Bronchial epithelial cell (primary cell): ENCODE measurements around the gene APMAP. TPM values are rescaled to one million over a fixed set of nuclear protein-coding genes. Genes with fewer than 3 reads are reported as not detected.
A peak's percentile ranks its signal among the peaks of the same experiment; 100 is the strongest.

ENCODE experiments used
- DNase-seq: peaks from one replicate; pipeline ENCODE4 v3.0.0-alpha.2; 2010; ENCODE audit warnings: low read depth
- FAIRE-seq: peaks from 2 replicates; lab custom pipeline; 2011; peaks lifted over from hg19 to GRCh38; lab: Jason Lieb, UNC
- H3K27me3 ChIP-seq: 2 replicates; pipeline ENCODE4 v1.5.1; 2011; ENCODE audit warnings: low read length; ENCODE audit not compliant: control insufficient read depth, insufficient read depth
- H3K36me3 ChIP-seq: 2 replicates; pipeline ENCODE4 v1.5.1; 2011; ENCODE audit warnings: low read length; ENCODE audit not compliant: control insufficient read depth, insufficient read depth
- H3K4me3 ChIP-seq: 2 replicates; pipeline ENCODE4 v1.5.1; 2011; ENCODE audit warnings: mild to moderate bottlenecking, low read depth, low read length, control low read depth
- total RNA-seq: library from RNA; depleted of rRNA; stranded (reverse); fragments of >200 nt; gene quantifications from 2 replicates; pipeline ENCODE4 v1.2.1, GENCODE V29; 2014
- TF ChIP-seq, protein P1 (sequence below): IDR thresholded peaks from 2 replicates; pipeline ENCODE4 v1.5.1; 2011; ENCODE audit warnings: mild to moderate bottlenecking, moderate library complexity, low read length, control low read depth, inconsistent platforms; ENCODE audit not compliant: insufficient read depth, severe bottlenecking

Gene APMAP
- total RNA-seq, 1 donor from 2014 or later = 207 TPM

DNA sequence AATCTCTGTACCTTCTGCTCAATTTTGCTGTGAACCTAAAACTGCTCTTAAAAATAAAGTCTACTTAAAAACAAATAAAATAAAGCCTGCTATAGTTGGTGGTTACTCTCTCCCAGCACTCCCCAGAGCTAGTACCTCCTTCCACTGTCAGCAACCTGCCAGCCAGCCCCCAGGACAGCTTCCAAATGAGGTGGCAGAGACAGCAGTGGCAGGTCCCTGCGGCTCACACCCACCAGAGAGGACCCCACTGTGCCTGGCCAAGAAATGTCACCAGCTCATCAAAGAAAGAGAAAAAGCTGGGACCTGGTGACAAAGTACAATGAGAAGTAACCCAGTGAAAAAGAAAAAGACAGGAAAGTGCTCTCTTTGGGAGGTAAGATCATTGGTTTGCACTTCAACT, 15.2 kb downstream of the APMAP start:
- peaks cover 19% of the 10 kb centered on the region for H3K36me3 ChIP-seq
- H3K27me3 ChIP-seq = no peaks in the 10 kb centered on the region
- DNase-seq (no peak), FAIRE-seq (no peak)
- no peak overlapping the region for H3K4me3 ChIP-seq
- TF ChIP-seq, protein P1, sequence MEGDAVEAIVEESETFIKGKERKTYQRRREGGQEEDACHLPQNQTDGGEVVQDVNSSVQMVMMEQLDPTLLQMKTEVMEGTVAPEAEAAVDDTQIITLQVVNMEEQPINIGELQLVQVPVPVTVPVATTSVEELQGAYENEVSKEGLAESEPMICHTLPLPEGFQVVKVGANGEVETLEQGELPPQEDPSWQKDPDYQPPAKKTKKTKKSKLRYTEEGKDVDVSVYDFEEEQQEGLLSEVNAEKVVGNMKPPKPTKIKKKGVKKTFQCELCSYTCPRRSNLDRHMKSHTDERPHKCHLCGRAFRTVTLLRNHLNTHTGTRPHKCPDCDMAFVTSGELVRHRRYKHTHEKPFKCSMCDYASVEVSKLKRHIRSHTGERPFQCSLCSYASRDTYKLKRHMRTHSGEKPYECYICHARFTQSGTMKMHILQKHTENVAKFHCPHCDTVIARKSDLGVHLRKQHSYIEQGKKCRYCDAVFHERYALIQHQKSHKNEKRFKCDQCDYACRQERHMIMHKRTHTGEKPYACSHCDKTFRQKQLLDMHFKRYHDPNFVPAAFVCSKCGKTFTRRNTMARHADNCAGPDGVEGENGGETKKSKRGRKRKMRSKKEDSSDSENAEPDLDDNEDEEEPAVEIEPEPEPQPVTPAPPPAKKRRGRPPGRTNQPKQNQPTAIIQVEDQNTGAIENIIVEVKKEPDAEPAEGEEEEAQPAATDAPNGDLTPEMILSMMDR = no peak

DNA sequence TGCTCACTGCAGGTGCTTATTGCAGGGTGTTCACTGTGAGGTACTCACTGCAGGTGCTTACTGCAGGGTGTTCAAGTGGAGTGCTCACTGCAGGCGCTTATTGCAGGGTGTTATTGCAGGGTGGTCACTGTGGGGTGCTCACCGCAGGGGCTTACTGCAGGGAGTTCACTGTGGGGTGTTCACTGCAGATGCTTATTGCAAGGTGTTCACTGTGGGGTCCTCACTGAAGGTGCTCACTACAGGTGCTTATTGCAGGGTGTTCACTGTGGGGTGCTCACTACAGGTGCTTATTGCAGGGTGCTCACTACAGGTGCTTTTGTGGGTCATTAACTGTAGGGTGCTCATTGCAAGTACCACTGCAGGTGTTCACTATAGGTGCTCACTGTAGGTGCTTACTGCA, 20.2 kb downstream of the APMAP start:
- peak; percentile 80 for FAIRE-seq
- no peaks in the 10 kb centered on the region for H3K27me3 ChIP-seq
- TF ChIP-seq, protein P1 = no peak
- no peak for DNase-seq
- H3K4me3 ChIP-seq = no peak overlapping the region
- H3K36me3 ChIP-seq = peaks cover 30% of the 10 kb centered on the region

DNA sequence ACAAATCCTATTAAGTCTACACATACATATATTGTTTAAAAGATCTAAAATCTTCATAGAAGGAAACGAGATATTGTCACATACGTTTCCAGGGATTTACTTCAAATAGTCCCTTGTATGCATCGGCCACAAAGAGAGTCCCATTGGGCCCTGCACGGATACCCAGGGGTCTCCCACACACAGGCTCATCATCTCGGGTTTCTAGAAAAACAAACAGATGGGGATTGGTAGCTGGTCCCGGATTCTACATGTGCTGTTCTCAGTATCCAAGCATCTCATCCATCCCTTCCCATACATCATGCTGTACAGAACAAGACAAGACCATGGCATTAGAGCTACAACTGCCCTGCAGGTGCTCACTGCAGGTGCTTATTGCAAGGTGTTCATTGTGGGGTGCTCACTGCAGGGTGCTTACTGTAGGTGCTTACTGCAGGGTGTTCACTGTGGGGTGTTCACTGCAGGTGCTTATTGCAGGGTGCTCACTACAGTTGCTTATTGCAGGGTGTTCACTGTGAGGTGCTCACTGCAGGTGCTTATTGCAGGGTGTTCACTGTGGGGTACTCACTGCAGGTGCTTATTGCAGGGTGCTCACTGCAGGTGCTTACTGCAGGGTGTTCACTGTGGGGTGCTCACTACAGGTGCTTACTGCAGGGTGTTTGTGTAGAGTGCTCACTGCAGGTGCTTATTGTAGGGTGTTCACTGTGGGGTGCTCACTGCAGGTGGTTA, 21.0 kb downstream of the APMAP start:
- Histone ChIP-seq H3K36me3 (peaks cover 31% of the 10 kb centered on the region), H3K4me3 (no peak overlapping the region), H3K27me3 (no peaks in the 10 kb centered on the region)
- FAIRE-seq (no peak), DNase-seq (no peak)
- TF ChIP-seq, protein P1 = no peak

DNA sequence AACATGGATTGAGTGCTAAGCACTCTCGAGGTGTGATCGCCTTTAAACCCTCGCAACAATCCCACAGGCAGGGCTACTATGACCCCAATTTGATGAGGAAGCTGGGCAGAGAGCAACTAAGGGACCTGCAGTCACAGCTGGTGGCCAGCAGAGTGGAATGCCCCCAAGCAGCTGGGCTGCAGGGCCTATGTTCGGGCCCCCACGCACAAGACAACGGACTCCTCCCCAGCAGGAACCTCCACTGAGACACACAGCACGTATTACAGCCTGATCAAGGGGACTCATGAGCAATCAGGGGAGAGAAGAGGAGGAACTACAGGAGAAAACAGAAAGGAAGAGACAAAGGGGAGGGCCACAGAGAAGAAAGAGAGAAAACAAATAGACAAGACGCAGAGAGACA, 21.8 kb downstream of the APMAP start:
- DNase-seq (no peak), FAIRE-seq (no peak)
- H3K36me3 ChIP-seq = peaks cover 35% of the 10 kb centered on the region
- H3K4me3 ChIP-seq = no peak overlapping the region
- TF ChIP-seq, protein P1 = no peak
- H3K27me3 ChIP-seq = no peaks in the 10 kb centered on the region

DNA sequence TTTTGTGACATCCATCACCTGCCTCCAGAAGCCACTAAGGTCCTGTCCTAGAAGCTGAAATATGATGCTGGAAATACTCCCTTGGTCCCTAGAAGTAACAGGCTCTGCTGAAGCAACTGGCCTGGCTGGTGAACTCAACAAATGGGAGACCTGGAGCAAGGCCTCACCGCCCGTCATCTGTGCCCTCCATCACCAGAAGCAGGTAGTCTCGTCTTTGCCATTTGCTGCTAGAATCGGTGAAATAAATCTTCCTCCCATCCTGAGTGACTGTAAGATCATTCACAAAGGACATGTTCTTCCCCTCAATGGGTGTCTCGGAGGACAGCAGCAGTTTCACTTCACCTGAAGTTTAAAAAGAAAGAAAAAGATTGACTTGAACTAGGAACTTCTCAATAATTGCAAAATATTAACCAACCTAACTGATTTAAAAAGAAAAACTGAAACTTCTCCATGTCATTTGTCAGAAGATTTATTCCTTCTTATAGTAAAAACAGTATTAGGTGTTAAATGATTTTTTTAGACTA, 22.5 kb downstream of the APMAP start:
- no peak overlapping the region for H3K4me3 ChIP-seq
- DNase-seq (no peak), FAIRE-seq (peak; percentile 23)
- H3K27me3 ChIP-seq = no peaks in the 10 kb centered on the region
- TF ChIP-seq, protein P1 = no peak
- H3K36me3 ChIP-seq = peaks cover 38% of the 10 kb centered on the region
